ENCODE measurements around the gene AOPEP. TPM values are rescaled to one million over a fixed set of nuclear protein-coding genes. Genes with fewer than 3 reads are reported as not detected.

Gene AOPEP
- polyA plus RNA-seq, 4 donors, result 50.1 to 59.7 (median 54.1) TPM

DNA sequence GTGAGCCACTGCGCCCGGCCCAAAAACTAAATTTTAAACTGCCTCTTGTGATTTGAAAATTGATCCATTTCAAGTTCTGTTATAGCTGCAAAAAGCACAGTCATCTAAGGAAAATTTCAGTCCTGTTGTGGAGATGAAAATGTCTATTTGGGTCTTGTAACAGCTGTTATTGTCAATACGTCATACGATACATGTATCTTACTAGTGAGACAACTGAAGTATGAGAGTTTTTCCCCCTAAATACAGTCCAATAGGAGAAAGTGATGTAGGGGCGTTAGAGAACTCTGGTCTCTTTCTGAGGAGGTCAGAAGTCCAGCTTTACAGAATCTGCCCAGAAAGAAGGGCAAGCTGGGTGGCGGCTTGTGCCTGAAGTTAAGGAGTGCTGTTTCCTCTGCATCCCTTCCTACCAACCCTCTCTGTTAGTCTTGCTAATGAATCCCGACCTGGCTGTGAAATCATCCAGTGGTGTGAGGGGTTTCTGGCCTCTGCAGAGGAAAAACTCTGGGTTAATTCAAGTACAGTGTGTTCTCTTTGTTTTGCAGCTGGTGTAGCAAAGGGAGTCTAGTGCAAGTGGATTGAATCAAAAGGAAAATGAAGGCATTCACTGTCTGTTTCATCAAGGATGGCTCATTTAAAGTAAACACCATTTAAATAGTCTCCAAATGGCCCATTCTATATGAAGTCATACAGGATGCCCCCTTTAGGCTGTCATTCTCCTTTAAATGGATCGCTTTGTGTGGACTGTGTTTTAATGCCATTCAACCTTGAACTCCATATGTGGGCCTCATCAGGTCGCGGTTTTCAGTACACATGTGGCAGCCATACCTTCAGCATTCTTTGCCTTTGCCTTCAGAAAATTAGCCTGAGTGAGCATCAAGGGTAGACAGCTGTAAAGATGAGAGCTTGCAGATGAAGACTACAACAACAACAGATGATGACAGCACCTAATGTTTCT is 59.0 kb downstream of the AOPEP start:
- DNase-seq (ENCODE audit: low read depth in 4 of 4, low spot score in 2 of 4), result no peak

DNA sequence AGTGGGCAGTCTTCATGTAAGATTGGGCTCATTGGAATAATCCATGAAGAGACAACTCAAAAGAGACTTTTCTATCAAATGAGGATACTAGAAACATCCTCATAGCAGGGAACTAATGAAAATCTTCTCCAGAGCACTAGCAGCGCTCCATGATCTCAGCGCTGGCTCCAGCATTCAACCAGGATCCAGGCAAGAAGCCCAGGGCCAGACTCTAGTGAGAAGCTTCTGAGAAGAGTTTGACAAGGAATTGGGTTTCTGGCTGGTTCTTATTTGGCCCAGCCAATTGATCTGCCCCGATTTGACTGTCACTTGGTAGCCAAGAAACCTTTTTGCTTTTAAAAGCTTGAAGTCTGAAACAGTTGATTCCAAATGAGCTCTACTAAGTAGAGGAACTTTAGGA is 60.1 kb downstream of the AOPEP start:
- DNase-seq (ENCODE audit: low read depth in 4 of 4, low spot score in 2 of 4), result no peak

DNA sequence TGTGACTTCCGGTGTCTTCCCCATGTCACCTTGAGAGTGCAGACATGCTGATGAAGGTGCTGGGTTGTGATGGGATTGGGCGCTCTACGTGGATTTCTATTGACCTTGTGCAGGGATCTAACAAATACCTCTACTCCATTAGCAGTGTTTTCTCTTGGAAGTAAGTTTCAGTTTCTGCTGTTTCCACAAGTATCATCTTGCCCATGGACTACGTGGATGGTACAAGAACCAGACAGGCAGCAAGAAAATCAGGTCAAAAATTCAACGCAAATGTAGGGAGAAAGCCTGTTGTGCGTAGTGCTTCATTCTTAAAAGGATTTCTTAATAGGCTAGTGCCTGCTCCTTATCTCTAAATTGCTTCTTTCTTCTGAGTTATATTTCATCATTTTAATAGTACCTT is 60.8 kb downstream of the AOPEP start:
- DNase-seq (ENCODE audit: low read depth in 4 of 4, low spot score in 2 of 4), result no peak

DNA sequence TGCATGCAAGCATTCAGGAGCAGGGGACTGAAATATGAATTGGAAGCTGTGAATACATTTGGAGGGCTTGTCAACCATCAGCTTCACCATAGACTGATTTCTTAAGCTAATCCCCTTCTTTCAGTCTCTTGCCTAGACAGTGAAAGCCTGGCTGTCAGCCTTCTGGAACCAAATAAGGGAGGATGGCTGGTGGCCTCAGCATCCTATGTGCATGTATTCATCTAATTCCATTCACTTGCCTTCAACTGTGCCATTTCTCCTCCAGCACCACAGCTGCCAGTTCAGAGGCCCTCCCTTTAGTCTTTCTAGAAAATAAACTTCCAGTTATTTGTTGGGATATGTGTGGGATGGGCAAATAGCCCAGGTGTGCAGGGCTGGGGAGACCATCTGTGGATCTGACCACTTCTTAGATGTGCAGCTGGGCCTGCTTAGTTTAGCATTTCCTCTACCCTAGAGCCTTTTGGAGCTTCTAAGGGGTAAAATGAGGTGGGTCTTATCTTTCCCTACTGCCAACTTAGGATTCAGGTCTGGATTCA is 62.1 kb downstream of the AOPEP start:
- DNase-seq (ENCODE audit: low read depth in 4 of 4, low spot score in 2 of 4), result no peak

DNA sequence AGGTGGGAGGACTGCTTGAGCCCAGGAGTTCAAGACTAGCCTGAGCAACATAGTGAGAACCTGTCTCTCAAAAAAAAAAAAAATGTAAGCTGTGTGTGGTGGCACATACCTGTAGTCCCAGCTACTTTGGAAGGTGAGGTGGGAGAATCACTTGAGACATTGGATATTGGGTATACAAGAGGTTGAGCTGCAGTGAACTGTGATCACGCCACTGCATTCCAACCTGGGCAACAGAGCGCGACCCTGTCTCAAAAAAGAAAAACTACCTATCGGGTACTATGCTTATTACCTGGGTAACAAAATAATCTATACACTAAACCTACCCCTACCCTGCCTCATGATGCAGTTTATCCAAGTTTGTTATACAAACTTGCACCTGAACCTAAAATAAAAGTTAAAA is 64.9 kb downstream of the AOPEP start:
- no peak for DNase-seq (ENCODE audit: low read depth in 4 of 4, low spot score in 2 of 4)

DNA sequence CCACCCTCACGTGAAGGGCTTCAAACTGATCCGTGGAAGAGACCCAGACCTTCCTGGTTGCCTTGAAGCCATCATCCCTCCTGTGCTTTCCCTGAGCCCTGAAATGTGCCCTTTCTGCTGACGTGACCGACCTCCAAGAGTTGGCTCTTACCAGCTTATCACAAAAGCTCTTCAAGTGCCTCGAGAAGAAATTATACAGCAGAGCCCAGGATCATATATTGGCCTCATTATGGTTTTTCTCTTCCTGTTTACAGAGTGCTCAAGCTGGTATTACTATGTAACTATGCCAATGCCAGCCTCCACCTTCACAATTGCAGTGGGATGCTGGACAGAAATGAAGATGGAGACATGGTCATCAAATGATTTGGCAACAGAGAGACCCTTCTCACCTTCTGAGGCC is 66.0 kb downstream of the AOPEP start:
- DNase-seq (ENCODE audit: low read depth in 4 of 4, low spot score in 2 of 4), result no peak

DNA sequence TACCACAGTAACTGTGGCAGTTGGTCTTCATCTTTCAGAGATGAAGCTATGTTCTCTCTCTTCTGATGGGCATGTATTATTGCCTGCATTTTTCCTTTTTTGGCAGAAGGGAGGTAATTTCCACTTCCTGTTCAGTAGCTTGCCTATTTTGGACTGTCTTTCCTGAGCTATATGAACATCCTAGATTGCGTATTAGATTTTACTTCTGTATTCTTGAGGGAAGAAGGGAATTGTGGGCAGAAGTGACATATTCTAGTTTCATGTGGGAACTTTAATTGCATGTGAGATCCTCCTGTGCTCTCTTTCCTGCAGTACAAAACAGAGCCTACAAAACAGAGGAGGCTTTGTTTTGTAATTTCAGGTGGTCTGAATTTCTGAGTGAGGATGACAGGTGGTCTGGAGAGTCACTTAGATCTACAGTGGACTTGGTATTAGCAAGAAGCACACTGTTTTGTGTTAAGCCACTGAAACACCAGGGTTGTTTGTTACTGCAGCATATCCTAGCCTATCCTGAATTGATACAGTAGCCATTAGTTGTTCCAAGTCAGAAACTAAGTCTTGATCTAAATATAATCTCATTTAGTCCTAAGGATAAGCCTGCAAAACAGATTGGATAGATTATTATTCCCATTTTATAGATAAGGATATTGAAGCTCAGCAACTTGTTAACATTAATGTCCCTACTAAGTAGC is 68.1 kb downstream of the AOPEP start:
- no peak for DNase-seq (ENCODE audit: low read depth in 4 of 4, low spot score in 2 of 4)

DNA sequence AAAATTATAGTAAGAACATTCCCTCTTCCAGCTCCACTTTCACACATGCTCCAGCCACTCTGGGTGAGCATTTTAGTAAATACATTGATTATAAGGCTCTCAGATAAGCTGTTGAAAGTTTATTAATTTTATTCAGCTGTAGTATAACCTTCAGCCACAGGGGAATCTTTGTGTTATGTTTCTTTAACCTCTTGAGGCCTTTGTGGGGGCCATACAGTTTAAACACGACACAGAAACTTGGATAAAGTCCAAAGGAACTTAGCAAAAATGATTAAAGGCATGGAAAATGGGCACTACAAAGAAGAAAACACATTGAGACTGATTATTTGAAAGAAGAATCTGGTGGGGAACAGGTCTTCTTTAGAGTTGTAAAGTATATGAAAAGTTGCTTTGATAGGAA is 70.2 kb downstream of the AOPEP start:
- no peak for DNase-seq (ENCODE audit: low read depth in 4 of 4, low spot score in 2 of 4)

DNA sequence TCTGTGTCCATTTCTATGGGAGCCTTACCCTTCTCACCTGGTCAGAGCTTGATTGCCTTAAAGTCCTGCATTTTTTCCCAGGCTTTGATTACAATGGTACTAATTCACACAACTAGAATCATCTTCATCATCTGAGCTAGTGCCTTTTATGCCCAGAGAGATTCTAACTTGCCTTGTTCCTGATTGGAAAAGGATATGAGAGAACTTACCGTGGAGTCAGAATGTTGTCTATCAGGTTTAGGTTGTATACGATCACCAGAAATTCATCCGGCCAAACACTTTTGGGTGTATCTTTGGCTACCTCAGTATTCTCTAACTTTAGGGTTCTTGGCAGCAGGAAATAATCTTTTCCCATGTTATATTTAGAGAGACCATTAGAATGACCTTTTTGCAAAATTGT is 71.7 kb downstream of the AOPEP start:
- DNase-seq (ENCODE audit: low read depth in 4 of 4, low spot score in 2 of 4), result no peak

DNA sequence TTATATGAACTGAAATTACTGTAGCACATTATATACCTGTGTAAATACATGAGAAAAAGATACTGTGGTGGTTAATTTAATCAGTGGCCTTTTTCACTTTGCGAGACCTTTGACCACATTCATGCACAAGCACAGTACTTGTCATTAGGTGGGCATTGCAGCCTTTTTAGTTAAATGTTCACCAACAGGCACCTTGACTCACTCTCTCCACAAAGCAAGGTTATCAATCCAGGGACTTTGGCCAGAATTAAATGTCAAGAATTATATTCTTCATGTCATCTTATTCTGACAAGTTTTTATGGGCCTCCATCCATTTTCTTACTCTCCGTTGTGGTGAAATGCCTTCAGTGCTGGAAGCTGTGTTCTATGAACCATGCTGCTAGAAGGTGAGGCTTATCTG is 72.2 kb downstream of the AOPEP start:
- DNase-seq (ENCODE audit: low read depth in 4 of 4, low spot score in 2 of 4), result no peak

DNA sequence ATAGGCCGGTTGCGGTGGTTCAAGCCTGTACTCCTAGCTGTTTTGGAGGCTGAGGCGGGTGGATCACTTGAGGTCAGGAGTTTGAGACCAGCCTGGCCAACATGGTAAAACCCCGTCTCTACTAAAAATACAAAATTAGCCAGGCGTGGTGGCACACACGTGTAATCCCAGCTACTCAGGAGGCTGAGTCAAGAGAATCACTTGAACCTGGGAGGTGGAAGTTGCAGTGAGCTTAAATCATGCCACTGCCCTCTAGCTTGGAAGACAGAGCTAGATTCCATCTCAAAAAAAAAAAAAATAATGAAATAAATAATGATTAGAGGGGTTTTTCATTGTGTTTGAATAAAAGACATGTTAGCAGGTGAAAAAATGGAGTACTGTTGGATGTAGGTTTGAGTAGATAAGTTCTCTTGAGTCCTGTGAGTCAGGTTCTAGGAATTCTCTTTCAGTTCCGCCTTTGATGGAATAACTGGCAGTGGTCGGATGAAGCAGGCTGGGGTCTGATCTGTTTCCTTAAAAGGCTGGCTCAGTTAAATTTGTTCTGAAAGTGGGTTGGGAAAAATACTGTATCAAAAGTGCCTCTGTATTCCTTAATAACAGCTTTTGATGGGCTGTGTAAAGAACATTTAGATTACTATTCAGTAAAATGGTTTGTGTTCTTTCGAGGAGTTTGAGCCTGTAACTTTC is 73.2 kb downstream of the AOPEP start:
- DNase-seq (ENCODE audit: low read depth in 4 of 4, low spot score in 2 of 4), result no peak

DNA sequence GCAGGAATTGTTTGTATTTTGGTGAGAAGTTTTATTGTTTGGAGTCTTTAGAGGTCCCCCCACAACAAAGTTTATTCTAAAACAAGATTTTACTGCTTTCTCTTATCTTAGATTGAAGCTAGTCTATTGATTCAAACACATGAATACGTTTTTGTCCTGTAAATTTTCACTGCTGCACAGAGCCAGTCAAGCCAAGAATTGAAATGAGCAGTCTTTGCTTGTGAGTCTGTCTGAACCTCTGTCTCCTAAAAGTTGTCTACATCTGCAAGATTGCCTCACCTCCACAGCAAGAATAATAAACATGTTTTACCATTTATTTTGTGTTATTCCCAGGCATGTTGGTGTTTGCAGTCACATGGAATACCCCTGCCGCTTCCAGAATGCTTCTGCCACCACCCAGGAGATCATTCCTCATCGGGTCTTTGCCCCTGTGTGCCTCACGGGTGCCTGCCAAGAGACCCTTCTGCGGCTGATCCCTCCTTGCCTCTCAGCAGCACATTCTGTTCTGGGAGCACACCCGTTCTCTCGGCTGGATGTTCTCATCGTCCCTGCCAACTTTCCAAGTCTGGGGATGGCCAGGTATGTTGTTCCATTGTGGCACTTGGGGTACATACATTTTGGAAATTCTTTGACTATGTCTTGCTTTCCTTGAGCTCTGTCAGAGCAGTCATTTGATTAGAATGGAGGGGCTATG is 74.1 kb downstream of the AOPEP start:
- DNase-seq (ENCODE audit: low read depth in 4 of 4, low spot score in 2 of 4), result no peak

DNA sequence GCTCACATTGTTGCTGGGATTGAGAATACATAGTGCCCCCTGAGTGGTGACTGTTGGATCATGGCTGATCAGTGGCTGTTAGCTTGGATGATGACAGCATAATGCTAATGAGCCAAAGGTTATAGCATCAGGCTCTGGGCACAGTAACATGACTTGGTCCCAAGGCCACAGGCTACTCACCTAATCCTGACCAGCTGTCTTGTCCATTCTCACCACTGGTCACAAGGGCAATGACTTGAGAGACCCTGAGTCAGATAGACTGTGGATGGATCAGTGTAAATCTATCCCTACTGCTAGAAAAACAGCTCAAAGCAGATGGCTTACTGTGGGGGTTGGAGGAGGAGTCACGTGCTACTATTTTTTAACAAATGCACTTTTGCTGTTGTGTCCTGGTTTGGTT is 74.7 kb downstream of the AOPEP start:
- DNase-seq (ENCODE audit: low read depth in 4 of 4, low spot score in 2 of 4), result no peak

DNA sequence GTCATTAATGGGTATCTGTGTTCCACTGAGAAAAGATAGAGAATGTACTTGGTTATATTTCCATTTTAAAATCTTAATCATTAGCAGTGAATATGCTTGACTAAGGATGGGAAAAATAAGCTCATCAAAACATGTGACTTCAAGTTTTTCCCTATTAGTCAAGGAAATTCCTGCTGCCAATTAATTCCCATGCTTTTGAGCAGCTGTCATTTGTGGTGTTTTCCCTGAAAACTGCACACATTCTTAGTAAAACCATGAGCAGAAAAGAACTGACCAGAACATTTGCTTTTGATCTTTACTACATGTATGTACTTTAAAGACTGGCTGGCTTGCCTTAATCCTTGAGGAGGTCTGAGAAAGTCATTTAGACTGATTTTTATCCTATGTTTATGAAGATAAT is 75.2 kb downstream of the AOPEP start:
- DNase-seq (ENCODE audit: low read depth in 4 of 4, low spot score in 2 of 4), result no peak

DNA sequence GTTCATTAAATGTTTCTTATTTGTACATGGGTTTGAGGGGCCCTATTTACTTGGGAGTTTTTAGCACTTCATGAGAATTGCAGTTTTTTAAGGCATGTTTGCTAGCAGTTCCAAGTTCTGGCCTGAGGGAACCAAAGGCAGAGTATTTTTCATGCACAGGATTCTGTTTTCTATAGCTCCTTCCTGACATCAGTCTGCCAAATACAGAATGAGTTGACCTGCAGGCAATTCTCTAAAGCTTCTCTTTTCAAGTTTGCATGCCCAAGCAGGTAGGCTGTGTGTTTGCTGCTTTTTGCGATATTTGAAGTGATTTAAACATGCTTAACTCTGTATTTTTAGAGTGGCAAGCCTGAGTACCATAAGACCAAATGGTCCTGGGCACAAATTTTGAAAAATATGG is 75.8 kb downstream of the AOPEP start:
- no peak for DNase-seq (ENCODE audit: low read depth in 4 of 4, low spot score in 2 of 4)

DNA sequence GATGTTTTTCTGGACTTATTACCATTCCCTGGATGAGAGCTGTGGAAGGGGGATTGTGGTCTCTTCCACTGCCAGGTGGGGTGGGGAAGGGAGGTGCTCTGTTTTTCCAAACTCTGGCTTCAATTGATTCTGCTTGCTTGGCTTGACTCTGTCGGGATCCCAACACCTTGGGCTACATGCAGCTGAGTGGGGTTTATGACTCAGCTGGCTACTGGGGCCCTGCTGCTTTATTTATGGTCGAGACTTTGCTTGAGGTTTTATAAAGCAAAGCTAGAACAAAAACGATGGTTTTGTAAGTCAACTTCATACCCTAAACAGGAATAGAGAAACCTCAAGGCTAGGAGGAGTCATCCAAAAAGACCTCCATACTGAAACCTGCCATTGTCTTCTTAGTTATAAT is 76.3 kb downstream of the AOPEP start:
- DNase-seq (ENCODE audit: low read depth in 4 of 4, low spot score in 2 of 4), result no peak

DNA sequence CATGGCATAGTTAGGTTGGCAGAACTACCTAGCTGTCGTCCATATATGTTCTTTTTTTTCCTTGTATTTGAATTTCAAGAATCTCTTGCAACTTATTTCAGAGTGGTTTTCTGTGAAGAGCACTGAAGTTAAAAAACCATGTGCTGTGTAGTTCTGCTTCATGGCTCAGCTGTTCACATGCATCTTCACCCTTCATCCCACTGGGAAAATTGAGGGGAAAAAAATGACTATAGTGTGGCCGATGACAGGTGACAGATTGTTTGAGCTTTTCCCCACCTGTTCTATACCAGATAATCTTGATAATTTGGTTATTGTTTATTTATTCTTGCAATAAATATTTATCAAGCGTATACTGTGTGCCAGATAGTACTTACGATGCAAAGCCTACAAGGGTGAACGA is 77.8 kb downstream of the AOPEP start:
- DNase-seq (ENCODE audit: low read depth in 4 of 4, low spot score in 2 of 4), result no peak

DNA sequence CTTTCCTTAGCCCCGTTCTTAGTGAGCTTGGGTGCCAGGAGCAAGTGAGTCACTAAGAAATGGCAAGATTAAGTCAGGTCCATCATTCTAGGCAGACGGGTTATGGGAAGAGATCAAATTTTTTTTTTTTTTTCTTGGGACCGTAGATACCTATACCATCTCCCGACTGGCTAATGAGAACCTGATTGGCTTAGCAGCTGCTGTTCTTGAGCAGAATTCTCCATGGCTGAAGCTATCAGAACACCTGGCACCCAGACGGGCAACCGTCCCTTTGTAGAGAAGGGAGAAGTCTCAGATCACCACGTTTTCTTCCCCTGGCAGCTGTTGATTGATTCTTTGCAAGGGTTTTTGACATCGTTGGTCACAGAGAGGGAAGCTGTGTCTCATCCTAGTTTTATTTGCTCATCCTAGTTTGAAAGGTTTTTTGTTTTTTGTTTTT is 78.6 kb downstream of the AOPEP start:
- DNase-seq (ENCODE audit: low read depth in 4 of 4, low spot score in 2 of 4), result no peak

DNA sequence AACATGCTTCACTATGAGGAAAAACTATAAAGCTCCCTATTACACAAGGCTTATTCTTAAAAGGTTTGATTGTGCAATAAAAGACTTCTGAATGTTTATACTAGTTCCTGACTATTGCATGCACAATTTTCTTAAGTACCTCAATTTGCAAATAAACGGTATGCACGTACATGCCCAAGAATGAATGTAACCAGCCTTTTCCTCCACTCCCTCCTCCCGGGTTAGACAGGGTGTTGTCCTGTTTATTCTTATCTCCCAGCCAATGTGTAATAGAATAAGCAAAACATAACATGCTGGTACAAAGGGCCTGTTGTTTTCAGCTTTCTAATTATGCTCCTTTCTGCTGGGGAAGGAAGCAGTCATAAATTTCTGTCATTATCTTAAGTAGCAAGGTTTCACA is 79.1 kb downstream of the AOPEP start:
- no peak for DNase-seq (ENCODE audit: low read depth in 4 of 4, low spot score in 2 of 4)

DNA sequence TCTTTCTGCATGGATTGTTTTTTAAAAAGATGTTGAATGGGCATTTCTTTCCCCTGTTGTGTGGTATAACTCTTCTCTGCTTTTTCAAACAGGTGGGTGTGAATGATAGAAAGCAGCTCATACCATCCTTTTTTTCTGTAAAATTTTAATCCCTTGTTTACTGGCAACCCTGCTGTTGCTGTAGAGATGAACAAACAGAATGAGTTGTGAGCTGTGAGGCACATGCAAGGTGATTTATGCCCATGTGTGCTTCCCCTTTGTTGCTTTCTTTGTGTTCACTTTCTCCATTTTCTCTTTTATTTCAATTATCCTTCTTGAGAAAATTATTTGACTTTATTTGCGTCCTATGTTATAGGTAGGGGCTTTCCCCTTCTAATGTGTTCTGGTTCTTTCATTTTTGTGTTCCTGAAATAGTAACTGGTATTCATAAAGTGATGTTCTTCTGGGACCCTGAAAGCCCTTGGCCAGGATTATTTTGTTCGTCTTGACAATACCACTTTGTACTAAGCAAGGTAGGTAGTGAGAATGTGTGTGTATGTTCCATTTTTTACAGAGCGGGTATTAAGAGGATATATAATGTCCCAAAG is 79.9 kb downstream of the AOPEP start:
- DNase-seq (ENCODE audit: low read depth in 4 of 4, low spot score in 2 of 4), result no peak

All from left renal cortex interstitium (tissue), 4 donors.